Measurements from ENCODE around the gene WDR17.

GRCh38 chr4:176042195-176042594, 23.4 kb upstream of the WDR17 start:
- TF ChIP-seq POLR2A (IDR thresholded peaks at IDR 0.05) (no peak), CTCF (IDR thresholded peaks at IDR 0.05) (no peak), POLR2AphosphoS5 (IDR thresholded peaks at IDR 0.05) (no peak)
